ENCODE measurements around the gene C8A.

- TF ChIP-seq CTCF (IDR thresholded peaks at IDR 0.05; ENCODE audit: insufficient read depth, low read length), result no peak
- no peak for TF ChIP-seq POLR2AphosphoS5 (IDR thresholded peaks at IDR 0.05; ENCODE audit: low read depth)
- TF ChIP-seq GABPA (IDR thresholded peaks at IDR 0.05; ENCODE audit: low read depth), result no peak
Measured at GRCh38 chr1:56825436-56825835, 29.2 kb upstream of the C8A start.
